ENCODE measurements around the gene WNT9A.

- TF ChIP-seq FOXM1 (IDR thresholded peaks at IDR 0.05; ENCODE audit: borderline replicate concordance, low read depth) = no peak
- TF ChIP-seq, protein P1, sequence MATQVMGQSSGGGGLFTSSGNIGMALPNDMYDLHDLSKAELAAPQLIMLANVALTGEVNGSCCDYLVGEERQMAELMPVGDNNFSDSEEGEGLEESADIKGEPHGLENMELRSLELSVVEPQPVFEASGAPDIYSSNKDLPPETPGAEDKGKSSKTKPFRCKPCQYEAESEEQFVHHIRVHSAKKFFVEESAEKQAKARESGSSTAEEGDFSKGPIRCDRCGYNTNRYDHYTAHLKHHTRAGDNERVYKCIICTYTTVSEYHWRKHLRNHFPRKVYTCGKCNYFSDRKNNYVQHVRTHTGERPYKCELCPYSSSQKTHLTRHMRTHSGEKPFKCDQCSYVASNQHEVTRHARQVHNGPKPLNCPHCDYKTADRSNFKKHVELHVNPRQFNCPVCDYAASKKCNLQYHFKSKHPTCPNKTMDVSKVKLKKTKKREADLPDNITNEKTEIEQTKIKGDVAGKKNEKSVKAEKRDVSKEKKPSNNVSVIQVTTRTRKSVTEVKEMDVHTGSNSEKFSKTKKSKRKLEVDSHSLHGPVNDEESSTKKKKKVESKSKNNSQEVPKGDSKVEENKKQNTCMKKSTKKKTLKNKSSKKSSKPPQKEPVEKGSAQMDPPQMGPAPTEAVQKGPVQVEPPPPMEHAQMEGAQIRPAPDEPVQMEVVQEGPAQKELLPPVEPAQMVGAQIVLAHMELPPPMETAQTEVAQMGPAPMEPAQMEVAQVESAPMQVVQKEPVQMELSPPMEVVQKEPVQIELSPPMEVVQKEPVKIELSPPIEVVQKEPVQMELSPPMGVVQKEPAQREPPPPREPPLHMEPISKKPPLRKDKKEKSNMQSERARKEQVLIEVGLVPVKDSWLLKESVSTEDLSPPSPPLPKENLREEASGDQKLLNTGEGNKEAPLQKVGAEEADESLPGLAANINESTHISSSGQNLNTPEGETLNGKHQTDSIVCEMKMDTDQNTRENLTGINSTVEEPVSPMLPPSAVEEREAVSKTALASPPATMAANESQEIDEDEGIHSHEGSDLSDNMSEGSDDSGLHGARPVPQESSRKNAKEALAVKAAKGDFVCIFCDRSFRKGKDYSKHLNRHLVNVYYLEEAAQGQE (IDR thresholded peaks at IDR 0.05; ENCODE audit: low read depth) = no peak
- TF ChIP-seq, protein P2, sequence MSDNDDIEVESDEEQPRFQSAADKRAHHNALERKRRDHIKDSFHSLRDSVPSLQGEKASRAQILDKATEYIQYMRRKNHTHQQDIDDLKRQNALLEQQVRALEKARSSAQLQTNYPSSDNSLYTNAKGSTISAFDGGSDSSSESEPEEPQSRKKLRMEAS (IDR thresholded peaks at IDR 0.05) = no peak
- no peak for TF ChIP-seq TEAD4 (IDR thresholded peaks at IDR 0.05)
- no peak for TF ChIP-seq CEBPB (IDR thresholded peaks at IDR 0.05)
- TF ChIP-seq TAF1 (IDR thresholded peaks at IDR 0.05; ENCODE audit: low read depth) = no peak
- no peak for TF ChIP-seq EP300 (IDR thresholded peaks at IDR 0.05; ENCODE audit: borderline replicate concordance)
- TF ChIP-seq USF1 (IDR thresholded peaks at IDR 0.05) = no peak
- no peak for TF ChIP-seq RAD21 (IDR thresholded peaks at IDR 0.05; ENCODE audit: low read depth)
- no peak for TF ChIP-seq NFIC (IDR thresholded peaks at IDR 0.05)
Observed at GRCh38 chr1:227914801-227915563, 32.8 kb downstream of the WNT9A start.
